CD4-positive, alpha-beta T cell treated with Interferon gamma for 1 hour (primary cell): ENCODE results near the gene CSF2RB.
"Not testable (repeated sequence)": the region's sequence is repeated elsewhere in the genome, so short reads cannot be mapped to it uniquely, and the experiment has no call there.

Experiments used
- DNase-seq: peaks from one replicate; pipeline ENCODE4 v3.0.0-alpha.2; 2020

The CSF2RB gene

DNA sequence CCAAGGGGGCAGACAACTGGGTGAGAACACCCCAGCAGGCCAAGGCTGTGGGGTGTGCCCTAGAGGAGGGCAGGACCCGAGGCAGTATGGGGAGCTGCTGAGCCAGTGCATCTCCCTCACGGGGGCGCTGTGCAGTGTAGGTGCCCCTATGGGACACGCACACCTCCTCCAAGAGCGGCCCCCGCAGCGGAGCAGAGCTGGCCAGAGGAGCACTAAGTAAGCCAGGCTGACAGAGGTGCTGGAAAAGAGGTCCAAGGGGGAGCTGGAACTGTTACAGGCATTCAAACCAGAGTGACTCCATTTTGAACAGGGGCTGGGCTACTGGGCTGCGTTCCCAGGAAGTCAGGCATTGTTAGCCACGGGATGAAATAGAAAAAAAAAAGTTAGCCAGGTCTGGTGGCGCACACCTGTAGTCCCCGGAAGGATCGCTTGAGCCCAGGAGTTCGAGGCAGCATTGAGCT lies 64.0 kb downstream of the CSF2RB start:
- peak; percentile 84 for DNase-seq

DNA sequence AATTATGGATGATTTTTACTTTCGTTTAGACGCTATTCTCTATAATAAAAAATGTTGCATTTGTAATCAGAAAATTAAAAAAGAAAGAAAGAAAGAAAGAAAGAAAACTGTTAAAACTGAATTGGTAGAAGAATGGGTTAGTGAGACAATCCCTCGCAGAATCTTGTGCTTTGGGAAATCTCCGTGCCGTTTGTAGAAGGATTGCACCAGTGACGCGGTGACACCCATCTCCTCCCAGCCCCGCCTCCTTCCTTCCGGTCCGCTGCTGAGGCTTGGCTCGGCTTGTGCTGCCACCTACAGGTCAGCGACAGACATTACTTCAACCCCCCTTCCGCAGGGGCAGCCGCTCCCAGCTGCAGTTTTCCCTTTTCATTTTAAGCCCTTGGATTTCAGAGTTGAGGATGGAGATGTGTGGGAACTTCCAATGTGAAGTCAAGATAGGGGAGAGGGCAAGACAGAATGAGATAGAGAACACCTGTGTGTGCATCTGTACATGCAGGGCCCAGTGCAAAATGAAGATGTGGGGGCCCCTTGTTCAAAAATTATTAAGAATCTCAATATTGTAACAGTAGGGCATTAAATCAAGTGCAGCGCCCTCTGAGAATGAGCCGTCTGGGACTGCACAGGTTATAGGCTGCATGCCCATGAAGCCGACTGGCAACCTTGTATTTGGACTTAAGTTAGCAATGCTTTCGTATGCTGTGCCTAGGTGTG lies 64.7 kb downstream of the CSF2RB start:
- peak; percentile 87 for DNase-seq

DNA sequence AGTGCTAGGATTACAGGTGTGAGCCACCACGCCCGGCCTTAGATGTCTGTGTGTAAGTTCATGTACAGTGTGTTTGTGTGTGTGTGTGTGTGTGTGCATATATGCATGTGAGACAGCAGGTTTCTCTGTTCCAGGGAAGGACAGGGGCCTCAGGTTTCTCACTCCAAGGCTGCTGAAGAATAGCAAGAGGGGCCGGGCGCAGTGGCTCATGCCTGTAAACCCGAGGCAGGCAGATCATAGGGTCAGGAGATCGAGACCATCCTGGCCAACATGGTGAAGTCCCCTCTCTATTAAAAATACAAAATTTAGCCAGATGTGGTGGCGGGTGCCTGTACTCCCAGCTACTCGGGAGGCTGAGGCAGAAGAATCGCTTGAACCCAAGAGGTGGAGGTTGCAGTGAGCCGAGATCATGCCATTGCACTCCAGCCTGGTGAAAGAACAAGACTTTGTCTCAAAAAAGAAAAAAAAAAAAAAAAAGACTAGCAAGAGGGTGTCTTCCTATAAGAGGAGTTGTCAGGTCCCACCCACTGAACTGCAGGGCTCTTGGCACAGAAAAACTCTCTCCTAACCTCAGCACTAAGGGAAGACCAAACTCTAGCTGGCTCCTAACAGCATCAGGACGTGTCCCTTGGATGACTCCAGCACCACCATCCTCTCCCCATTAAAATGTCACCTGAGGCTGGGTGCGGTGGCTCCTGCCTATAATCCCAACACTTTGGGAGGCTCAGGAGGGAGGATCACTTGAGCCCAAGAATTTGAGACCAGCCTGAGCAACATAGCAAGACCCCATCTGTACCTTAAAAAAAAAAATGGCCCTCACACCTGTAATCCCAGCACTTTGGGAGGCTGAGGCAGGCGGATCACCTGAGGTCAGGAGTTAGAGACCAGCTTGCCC lies 65.8 kb downstream of the CSF2RB start:
- DNase-seq, result no peak

DNA sequence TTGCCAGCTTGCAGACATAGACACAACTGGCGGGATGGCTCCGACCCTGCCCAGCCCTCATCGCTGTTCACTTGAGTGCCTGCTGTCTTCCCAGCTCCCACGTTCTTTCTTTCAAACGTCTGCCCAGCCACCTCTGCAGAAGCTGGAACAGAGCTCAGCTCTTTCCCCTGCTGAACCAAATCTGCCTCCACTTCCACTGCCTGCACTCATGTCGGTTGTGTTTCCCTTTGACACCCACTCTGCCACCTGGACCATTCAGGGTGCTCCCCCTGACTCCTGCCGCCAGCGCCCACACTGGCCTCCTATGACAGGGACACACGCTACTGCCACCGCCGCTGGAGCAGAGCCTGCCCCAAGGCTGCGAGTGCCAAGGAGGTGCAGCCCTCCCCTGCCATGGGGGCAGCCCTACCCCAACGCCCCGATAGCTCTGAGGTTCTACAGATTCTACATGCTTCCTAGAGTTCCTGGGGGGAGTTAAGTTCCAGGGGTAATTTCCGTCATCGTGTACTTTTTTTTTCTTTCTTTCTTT lies 67.9 kb downstream of the CSF2RB start:
- no peak for DNase-seq

DNA sequence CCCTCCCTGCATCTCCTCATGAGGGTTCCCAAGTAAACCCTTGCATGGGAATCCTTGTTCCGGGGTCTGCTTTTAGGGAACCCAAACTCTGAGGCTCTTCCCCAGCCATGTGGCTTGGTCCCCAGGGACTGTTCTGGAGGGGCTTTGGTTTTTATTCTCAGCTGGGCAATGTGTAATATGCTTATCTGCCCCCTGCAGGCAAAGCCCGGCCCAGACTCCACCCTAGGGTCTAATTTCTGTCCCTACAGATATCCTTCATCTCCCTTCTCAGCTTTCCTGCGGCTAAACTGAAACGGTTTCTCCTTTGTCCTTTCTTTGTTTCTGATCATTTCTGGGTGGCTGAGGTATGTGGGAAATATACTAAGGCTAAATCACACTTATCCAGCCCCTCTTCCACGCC lies 68.7 kb downstream of the CSF2RB start:
- no peak for DNase-seq

DNA sequence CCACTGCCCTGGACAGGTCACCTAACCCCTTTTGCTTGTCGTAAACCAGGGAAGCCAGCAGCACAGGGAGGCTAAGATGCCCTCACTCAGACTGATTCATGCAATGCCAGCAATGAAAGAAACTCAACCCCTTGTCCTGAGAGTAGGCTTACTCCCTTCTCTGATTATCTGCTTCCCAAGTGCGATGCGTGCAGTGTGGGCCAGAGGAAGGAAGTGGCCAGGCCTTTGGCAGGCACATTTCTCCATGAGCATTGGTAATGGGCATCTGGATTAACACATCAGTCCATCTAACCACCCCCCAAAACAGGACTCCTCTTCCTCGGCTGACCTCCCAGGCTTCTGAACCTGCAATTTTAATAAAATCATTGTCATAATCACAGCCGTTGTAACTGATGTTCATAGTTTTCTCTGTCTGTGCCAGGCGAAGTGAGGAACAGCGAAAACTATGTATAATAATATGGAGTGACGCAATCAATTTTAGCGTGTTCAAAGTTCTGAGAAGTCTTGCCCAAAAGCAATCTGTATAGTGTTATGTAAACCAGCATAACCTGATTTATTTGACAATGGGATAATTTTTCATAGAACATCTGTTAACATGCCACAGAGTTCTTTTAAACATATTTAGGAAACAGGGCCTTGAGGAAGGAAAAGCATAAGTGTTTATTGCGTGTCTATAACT lies 71.9 kb downstream of the CSF2RB start:
- no peak for DNase-seq

DNA sequence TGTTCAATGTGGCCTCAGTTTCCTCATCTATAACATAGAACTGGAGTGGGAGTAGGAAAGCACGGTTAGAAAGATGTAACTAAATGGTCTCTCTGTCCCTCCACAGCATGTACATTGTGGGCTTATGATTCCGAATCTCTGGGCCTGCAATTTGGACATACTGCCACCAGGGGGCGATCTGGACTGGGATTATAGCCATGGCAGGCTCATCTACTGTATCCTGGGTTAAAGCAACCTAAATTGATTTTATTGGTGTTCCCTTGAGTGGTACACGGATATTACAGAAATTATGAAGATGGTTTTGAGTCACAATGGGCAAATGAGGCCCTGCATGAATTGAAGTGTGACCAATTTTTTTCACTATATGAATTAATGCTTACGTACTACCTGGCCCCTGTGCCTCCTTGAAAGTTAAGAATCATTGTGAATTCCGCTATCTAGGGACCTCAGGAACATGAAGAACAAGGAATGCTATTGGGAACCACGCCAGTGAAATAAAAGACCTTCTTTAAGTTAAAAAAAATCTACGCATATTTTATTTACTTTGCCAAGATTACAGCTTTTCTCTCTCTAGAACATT lies 72.9 kb downstream of the CSF2RB start:
- peak; percentile 10 for DNase-seq

DNA sequence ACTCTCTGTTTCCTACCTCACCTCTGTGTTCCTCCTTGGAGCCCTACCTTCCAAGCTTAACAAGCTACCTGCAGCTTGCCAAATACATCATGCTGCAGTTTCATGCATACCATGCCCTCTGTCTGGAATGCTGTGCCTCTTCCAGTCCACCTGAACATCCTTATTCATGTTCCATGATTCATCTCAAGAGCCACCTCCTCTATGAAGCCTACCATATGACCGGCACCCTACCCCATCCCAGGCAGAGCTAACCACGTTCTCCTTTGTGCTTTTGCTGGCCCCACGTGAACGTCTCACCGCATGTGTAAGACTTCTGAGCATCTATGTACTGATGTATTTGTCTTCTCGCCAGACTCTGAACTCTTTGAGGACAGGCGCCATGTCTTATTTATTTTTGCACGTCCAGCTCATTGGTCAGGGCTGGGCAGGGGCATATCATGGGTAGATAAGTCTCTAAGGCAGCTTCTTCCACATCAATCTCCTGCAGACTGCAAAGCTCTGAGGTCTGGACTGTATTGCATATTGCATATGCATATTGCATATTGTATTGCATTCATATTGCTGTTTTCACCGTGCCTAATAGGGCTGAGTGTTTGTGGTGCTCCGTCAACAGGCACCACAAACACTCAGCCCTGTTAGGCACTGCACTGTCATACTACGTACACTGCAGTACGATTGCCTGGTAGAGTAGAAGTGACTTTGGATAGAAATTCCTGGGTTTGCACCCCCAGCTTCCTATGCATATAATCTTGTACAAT lies 74.8 kb downstream of the CSF2RB start:
- no peak for DNase-seq

DNA sequence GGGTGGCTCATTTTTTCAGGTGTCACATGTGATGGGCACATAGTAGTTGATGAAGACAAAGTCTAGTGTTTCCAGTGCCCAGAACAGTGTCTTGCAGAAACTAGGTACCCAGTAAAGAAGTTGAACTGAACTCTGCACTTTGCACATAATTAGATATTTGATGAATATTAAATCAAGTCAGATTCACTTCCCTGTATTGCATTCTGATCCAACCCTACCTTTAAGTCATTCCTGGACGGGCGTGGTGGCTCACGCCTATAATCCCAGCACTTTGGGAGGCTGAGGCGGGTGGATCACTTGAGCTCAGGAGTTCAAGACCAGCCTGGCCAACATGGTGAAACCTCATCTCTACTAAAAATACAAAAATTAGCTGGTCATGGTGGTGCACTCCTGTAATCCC lies 75.6 kb downstream of the CSF2RB start:
- DNase-seq, result not testable (repeated sequence)
